GM19324 (cell line): ENCODE measurements around the gene DDX49.

ENCODE experiments used
- ATAC-seq: cut with Tn5 transposase; IDR thresholded peaks from one replicate; pipeline ENCODE4 v1.9.1; 2021; ENCODE audit warnings: mild to moderate bottlenecking, moderate library complexity; ENCODE audit not compliant: unreplicated experiment, low FRiP score

Gene DDX49

DNA sequence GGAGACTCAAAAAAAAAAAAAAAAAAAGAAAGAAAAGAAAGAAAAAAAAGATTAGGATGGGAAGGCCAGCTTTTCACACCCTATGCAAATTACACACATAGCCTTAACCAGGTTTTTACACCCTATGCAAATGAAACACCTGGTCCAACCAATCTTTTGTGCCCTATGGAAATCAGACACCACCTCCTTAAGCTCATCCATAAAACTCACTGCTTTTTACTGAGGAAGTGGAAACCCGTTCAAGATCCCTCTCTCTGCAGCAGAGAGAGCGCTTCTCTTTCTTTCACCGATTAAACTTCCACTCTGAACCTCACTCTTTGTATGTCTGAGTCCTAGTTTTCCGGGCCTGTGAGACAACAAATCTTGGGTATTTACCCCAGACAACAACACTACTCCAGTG lies 46.8 kb downstream of the DDX49 start:
- no peak for ATAC-seq

DNA sequence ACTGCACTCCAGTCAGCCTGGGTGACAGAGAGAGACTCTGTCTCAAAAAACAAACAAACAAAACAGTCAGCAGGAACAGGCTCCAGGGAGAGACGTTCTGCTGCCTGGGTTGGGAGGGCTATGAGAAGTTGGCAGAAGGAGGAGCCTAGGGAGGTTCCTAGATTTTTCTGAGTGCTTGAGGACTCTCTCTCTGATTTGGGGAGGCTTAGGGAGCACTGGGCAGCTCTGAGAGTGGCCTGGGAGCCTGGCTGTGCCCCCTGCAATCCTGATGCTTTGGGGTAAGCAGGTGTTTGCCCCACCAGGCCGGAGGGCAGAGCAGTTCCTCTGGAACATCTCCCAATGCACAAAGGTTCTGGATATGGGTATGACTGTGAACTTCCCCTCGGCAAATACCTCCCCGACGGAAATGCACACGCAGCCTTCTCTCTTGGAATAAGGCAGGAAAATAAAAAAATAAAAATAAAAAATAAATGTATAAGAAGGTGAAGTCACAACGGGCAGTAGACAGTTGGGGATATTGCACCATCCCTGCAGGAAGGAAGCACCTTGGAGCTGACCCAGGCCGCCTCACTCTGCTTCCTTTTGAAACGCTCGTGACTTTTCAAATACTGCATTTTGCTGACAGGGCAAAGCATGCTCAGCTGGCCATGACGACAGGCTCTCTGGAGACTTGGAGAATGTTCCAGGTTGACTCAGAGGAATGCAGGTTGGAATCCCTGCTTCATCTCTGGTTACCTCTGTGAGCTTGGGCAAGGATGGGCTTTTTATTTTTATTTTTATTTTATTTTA lies 48.0 kb downstream of the DDX49 start:
- ATAC-seq, result no peak

DNA sequence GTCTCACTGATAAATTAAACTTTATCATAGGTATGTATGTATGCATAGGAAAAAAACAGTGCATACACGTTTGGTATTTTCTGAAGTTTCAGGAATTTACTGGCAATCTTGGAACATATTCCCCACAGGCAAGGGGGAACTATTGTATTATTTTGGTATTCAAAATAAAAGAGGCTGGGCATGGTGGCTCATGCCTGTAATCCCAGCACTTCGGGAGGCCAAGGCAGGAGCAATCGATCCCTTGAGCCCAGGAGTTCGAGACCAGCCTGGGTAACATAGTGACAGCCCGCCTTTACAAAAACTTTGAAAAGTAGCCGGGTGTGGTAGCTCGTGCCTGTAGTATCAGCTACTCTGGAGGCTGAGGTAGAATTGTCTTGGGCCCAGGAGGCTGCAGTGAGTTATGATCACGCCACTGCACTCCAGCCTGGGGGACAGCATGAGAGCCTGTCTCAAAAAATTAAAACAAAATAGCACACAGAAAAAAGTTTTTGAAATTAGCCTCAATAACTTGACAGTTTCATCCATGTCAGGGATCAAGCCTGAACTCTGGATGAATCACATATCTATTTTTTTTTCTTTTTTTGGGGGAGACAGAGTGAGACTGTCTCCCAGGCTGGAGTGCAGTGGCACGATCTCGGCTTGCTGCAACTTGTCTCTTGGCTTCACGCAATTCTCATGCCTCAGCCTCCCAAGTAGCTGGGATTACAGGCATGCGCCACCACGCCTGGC lies 50.6 kb downstream of the DDX49 start:
- no peak for ATAC-seq

DNA sequence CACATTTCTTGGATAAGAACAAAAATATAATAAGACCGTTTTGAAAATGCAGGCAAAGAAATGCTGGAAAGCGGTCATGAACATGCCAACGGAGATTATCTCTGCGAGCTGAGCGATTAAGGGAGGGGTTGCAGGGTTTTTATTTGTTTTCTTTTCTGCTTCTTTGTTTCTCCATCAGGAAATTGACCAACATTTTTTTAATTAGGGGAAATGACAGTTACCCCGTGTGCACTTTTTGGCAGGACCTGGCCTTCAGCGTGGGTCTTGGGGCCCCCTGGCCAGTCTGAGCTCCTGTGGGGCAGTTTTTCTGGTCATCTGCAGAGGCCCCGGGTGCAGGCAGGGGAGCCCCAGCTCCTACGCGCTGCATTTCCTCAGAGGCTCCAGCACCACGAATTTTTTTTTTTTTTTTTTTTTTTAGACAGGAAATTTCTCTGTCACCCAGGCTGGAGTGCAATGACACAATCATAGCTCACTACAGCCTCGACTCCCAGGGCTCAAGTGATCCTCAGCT lies 52.8 kb downstream of the DDX49 start:
- no peak for ATAC-seq

DNA sequence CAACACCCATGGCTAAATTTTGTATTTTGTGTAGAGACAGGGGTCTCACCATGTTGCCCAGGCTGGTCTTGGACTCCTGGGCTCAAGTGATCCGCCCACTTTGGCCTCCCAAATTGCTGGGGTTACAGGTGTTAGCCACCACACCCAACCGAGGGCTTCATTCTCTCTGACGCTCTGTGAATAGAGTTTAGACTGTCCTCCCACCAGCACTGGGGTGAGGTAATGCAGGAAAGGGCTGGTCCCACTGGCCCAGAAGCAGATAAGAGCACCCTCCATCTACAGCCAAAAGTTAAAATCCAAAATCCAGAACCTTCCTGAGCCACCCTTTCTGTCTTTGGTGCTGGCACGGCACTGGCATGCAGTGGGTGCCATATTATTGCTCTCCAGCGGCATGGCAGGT lies 53.3 kb downstream of the DDX49 start:
- no peak for ATAC-seq

DNA sequence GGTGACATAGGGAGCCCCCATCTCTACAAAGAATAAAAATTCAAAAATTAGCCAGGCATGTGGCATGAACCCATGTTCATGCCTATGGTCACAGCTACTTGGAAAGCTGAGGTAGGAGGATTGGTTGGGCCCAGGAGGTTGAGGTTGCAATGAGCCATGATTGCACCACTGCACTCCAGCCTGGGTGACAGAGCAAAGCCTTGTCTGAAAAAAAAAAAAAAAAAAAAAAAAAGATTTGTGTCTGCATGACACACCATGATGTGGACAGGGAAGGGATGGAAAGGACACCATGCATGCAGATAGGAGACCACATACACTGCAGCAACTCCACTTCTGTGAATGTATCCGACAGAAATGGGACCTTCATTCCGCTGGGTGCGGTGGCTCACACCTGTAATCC lies 55.5 kb downstream of the DDX49 start:
- no peak for ATAC-seq

DNA sequence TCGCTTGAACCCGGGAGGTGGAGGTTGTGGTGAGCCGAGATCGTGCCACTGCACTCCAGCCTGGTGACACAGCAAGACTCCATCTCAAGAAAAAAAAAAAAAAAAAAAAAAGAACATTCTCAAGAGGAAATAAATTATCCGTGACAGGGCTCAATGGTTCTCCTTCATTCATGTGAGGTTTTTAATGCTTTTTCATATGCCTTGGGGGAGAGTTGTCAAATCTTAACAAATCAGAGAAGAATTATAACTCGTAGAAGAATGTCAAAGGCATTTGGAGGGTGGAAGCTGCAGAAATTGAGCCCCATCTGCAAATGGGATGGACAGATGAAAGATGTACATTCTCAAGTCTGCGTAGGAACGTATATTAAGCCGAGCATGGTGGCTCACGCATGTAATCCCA lies 56.4 kb downstream of the DDX49 start:
- ATAC-seq, result no peak
